ENCODE results near the gene CHML.

GRCh38 chr1:241642593-241642944 lies 2.4 kb upstream of the CHML start:
- TF ChIP-seq, protein P1, sequence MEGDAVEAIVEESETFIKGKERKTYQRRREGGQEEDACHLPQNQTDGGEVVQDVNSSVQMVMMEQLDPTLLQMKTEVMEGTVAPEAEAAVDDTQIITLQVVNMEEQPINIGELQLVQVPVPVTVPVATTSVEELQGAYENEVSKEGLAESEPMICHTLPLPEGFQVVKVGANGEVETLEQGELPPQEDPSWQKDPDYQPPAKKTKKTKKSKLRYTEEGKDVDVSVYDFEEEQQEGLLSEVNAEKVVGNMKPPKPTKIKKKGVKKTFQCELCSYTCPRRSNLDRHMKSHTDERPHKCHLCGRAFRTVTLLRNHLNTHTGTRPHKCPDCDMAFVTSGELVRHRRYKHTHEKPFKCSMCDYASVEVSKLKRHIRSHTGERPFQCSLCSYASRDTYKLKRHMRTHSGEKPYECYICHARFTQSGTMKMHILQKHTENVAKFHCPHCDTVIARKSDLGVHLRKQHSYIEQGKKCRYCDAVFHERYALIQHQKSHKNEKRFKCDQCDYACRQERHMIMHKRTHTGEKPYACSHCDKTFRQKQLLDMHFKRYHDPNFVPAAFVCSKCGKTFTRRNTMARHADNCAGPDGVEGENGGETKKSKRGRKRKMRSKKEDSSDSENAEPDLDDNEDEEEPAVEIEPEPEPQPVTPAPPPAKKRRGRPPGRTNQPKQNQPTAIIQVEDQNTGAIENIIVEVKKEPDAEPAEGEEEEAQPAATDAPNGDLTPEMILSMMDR (IDR thresholded peaks at IDR 0.05) = no peak
- TF ChIP-seq POLR2A (IDR thresholded peaks at IDR 0.05) = no peak
